Measurements from ENCODE around the gene RASSF3. TPM values are rescaled to one million over a fixed set of nuclear protein-coding genes. Genes with fewer than 3 reads are reported as not detected.

RASSF3 gene
- total RNA-seq, 4 donors from 2014 or later, result 14.7 to 18.3 (median 16.7) TPM

- Histone ChIP-seq H3K36me3 (peaks cover 0 to 7% (median 0%) of the 10 kb centered on the region in 3 donors), H3K4me3 (no peak overlapping the region), H3K9me3 (no peaks in the 10 kb centered on the region), H3K4me1 (peaks cover 0 to 27% (median 1%) of the 10 kb centered on the region in 4 donors), H3K27me3 (no peaks in the 10 kb centered on the region), H3K27ac (no peak overlapping the region)
- 80 to 87% methylated on average over 6 of the region's 6 CpGs for WGBS, 2 donors
- TF ChIP-seq POLR2A (IDR thresholded peaks at IDR 0.05) (no peak), CTCF (IDR thresholded peaks at IDR 0.05) (no peak), EP300 (IDR thresholded peaks at IDR 0.05) (no peak)
- DNase-seq (ENCODE audit: low spot score in 2 of 2), result no peak
Measured at GRCh38 chr12:64691227-64691794, 81.0 kb downstream of the RASSF3 start.

GRCh38 chr12:64691795-64692583 lies 81.7 kb downstream of the RASSF3 start:
- 38 to 50% methylated on average over 2 of the region's 2 CpGs for WGBS, 2 donors
- peaks cover 0 to 31% (median 2%) of the 10 kb centered on the region in 4 donors for H3K4me1 ChIP-seq
- H3K9me3 ChIP-seq, result no peaks in the 10 kb centered on the region
- DNase-seq (ENCODE audit: low spot score in 2 of 2), result no peak
- H3K27ac ChIP-seq, result no peak overlapping the region
- H3K4me3 ChIP-seq, result no peak overlapping the region
- H3K36me3 ChIP-seq, result peaks cover 0 to under 1% (median 0%) of the 10 kb centered on the region in 3 donors
- TF ChIP-seq EP300 (IDR thresholded peaks at IDR 0.05) (no peak), POLR2A (IDR thresholded peaks at IDR 0.05) (no peak), CTCF (IDR thresholded peaks at IDR 0.05) (no peak)
- H3K27me3 ChIP-seq, result no peaks in the 10 kb centered on the region

GRCh38 chr12:64694130-64695040 lies 84.1 kb downstream of the RASSF3 start:
- TF ChIP-seq CTCF (IDR thresholded peaks at IDR 0.05) (no peak), EP300 (IDR thresholded peaks at IDR 0.05) (no peak), POLR2A (IDR thresholded peaks at IDR 0.05) (no peak)
- WGBS, 2 donors, result 76 to 84% methylated on average over 18 of the region's 18 CpGs
- no peaks in the 10 kb centered on the region for H3K36me3 ChIP-seq

GRCh38 chr12:64695550-64695949 lies 85.3 kb downstream of the RASSF3 start:
- TF ChIP-seq POLR2A (IDR thresholded peaks at IDR 0.05) (no peak), EP300 (IDR thresholded peaks at IDR 0.05) (no peak), CTCF (IDR thresholded peaks at IDR 0.05) (no peak)
- no peak for DNase-seq (ENCODE audit: low spot score in 2 of 2)
- Histone ChIP-seq H3K4me1 (peaks cover 0 to 23% (median 2%) of the 10 kb centered on the region in 4 donors), H3K27ac (peak overlapping the region in 1 of 4 donors; percentile 40), H3K36me3 (no peaks in the 10 kb centered on the region), H3K27me3 (no peaks in the 10 kb centered on the region), H3K9me3 (no peaks in the 10 kb centered on the region), H3K4me3 (no peak overlapping the region)
- WGBS, 2 donors, result 85 to 90% methylated on average over 5 of the region's 5 CpGs

More at GRCh38 chr12:64694130-64695040, 84.1 kb downstream of the RASSF3 start:
- no peak overlapping the region for H3K4me3 ChIP-seq
- DNase-seq (ENCODE audit: low spot score in 2 of 2), result no peak
- peaks cover 0 to 23% (median 2%) of the 10 kb centered on the region in 4 donors for H3K4me1 ChIP-seq
- H3K27ac ChIP-seq, result no peak overlapping the region
- no peaks in the 10 kb centered on the region for H3K9me3 ChIP-seq
- H3K27me3 ChIP-seq, result no peaks in the 10 kb centered on the region
